SK-N-SH treated with all-trans-retinoic acid at 6 μM for 48 hours (cell line): Measurements from ENCODE around the gene SDK1.

ENCODE experiments used
- ATAC-seq: fragments of 200-7000 bp; cut with Tn5 transposase; 3 replicates; pipeline ENCODE4 v1.9.1; 2020; ENCODE audit warnings: mild to moderate bottlenecking, moderate library complexity
- ARNTL ChIP-seq: fragments of 450-650 bp; formaldehyde crosslinking; IDR thresholded peaks from 2 replicates; pipeline ENCODE4 v1.5.0; 2020; ENCODE audit warnings: low read depth, mild to moderate bottlenecking, moderate library complexity, borderline replicate concordance
- BACH2 ChIP-seq: fragments of 250-450 bp; sonication (Bioruptor Pico); IDR thresholded peaks from 2 replicates; pipeline ENCODE4 v1.9.0; 2021; ENCODE audit warnings: mild to moderate bottlenecking, borderline replicate concordance
- CSDC2 ChIP-seq: fragments of 250-450 bp; sonication (Bioruptor Pico); IDR thresholded peaks from 2 replicates; pipeline ENCODE4 v1.5.0; 2020; ENCODE audit warnings: mild to moderate bottlenecking, moderate library complexity
- ESRRG ChIP-seq: fragments of 250-450 bp; sonication (Bioruptor Pico); IDR thresholded peaks from 2 replicates; pipeline ENCODE4 v1.6.1; 2021; ENCODE audit warnings: mild to moderate bottlenecking
- GLIS3 ChIP-seq: fragments of 250-450 bp; sonication (Bioruptor Pico); IDR thresholded peaks from 2 replicates; pipeline ENCODE4 v1.5.0; 2020; ENCODE audit warnings: mild to moderate bottlenecking, moderate library complexity
- ISL1 ChIP-seq: fragments of 250-450 bp; sonication (Bioruptor Pico); IDR thresholded peaks from 2 replicates; pipeline ENCODE4 v2.1.2; 2022; ENCODE audit warnings: mild to moderate bottlenecking, moderate library complexity
- OSR1 ChIP-seq: fragments of 250-450 bp; sonication (Bioruptor Pico); IDR thresholded peaks from 2 replicates; pipeline ENCODE4 v1.8.0; 2022; ENCODE audit warnings: moderate library complexity, mild to moderate bottlenecking, inconsistent platforms
- POU6F1 ChIP-seq: fragments of 250-450 bp; sonication (Bioruptor Pico); IDR thresholded peaks from 2 replicates; pipeline ENCODE4 v1.8.0; 2021; ENCODE audit warnings: low read depth, mild to moderate bottlenecking, moderate library complexity, borderline replicate concordance
- PPARA ChIP-seq: fragments of 250-450 bp; sonication (Bioruptor Pico); IDR thresholded peaks from 2 replicates; pipeline ENCODE4 v1.5.0; 2020; ENCODE audit warnings: mild to moderate bottlenecking, borderline replicate concordance
- SNAI2 ChIP-seq: fragments of 250-450 bp; sonication (Bioruptor Pico); IDR thresholded peaks from 2 replicates; pipeline ENCODE4 v1.5.0; 2020; ENCODE audit warnings: mild to moderate bottlenecking, moderate library complexity
- TCF4 ChIP-seq: fragments of 250-450 bp; sonication (Bioruptor Pico); IDR thresholded peaks from 2 replicates; pipeline ENCODE4 v1.8.0; 2021; ENCODE audit warnings: mild to moderate bottlenecking, moderate library complexity, borderline replicate concordance
- TOX ChIP-seq: fragments of 250-450 bp; sonication (Bioruptor Pico); IDR thresholded peaks from 2 replicates; pipeline ENCODE4 v1.8.0; 2021; ENCODE audit warnings: mild to moderate bottlenecking, moderate library complexity, borderline replicate concordance
- ZFP3 ChIP-seq: fragments of 250-450 bp; sonication (Bioruptor Pico); IDR thresholded peaks from 2 replicates; pipeline ENCODE4 v1.5.0; 2020; ENCODE audit warnings: mild to moderate bottlenecking, moderate library complexity
- ZNF565 ChIP-seq: fragments of 450-650 bp; formaldehyde crosslinking; conservative IDR thresholded peaks from 2 replicates; pipeline ENCODE4 v1.5.0; 2020; ENCODE audit warnings: low read depth, mild to moderate bottlenecking, moderate library complexity
- ZNF70 ChIP-seq: fragments of 450-650 bp; formaldehyde crosslinking; IDR thresholded peaks from 2 replicates; pipeline ENCODE4 v1.5.0; 2020; ENCODE audit warnings: mild to moderate bottlenecking, moderate library complexity
- ZNF8 ChIP-seq: fragments of 450-650 bp; formaldehyde crosslinking; IDR thresholded peaks from 2 replicates; pipeline ENCODE4 v1.5.0; 2020; ENCODE audit warnings: mild to moderate bottlenecking, moderate library complexity
- TF ChIP-seq, protein P1 (sequence below): fragments of 250-450 bp; sonication (Bioruptor Pico); IDR thresholded peaks from 2 replicates; pipeline ENCODE4 v1.5.1; 2021; ENCODE audit warnings: mild to moderate bottlenecking, moderate library complexity
- TF ChIP-seq, protein P2 (sequence below): fragments of 250-450 bp; sonication (Bioruptor Pico); IDR thresholded peaks from 2 replicates; pipeline ENCODE4 v1.5.0; 2020; ENCODE audit warnings: mild to moderate bottlenecking, moderate library complexity

The SDK1 gene

GRCh38 chr7:4030346-4030950 is 729.4 kb downstream of the SDK1 start:
- TF ChIP-seq CSDC2 (CRISPR knock-in tag) (no peak), ISL1 (CRISPR knock-in tag) (no peak), TCF4 (CRISPR knock-in tag) (no peak), ZNF70 (CRISPR knock-in tag) (no peak), ESRRG (CRISPR knock-in tag) (no peak), SNAI2 (CRISPR knock-in tag) (no peak)
- TF ChIP-seq, protein P1, sequence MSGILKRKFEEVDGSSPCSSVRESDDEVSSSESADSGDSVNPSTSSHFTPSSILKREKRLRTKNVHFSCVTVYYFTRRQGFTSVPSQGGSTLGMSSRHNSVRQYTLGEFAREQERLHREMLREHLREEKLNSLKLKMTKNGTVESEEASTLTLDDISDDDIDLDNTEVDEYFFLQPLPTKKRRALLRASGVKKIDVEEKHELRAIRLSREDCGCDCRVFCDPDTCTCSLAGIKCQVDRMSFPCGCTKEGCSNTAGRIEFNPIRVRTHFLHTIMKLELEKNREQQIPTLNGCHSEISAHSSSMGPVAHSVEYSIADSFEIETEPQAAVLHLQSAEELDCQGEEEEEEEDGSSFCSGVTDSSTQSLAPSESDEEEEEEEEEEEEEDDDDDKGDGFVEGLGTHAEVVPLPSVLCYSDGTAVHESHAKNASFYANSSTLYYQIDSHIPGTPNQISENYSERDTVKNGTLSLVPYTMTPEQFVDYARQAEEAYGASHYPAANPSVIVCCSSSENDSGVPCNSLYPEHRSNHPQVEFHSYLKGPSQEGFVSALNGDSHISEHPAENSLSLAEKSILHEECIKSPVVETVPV (CRISPR knock-in tag): no peak
- TF ChIP-seq, protein P2, sequence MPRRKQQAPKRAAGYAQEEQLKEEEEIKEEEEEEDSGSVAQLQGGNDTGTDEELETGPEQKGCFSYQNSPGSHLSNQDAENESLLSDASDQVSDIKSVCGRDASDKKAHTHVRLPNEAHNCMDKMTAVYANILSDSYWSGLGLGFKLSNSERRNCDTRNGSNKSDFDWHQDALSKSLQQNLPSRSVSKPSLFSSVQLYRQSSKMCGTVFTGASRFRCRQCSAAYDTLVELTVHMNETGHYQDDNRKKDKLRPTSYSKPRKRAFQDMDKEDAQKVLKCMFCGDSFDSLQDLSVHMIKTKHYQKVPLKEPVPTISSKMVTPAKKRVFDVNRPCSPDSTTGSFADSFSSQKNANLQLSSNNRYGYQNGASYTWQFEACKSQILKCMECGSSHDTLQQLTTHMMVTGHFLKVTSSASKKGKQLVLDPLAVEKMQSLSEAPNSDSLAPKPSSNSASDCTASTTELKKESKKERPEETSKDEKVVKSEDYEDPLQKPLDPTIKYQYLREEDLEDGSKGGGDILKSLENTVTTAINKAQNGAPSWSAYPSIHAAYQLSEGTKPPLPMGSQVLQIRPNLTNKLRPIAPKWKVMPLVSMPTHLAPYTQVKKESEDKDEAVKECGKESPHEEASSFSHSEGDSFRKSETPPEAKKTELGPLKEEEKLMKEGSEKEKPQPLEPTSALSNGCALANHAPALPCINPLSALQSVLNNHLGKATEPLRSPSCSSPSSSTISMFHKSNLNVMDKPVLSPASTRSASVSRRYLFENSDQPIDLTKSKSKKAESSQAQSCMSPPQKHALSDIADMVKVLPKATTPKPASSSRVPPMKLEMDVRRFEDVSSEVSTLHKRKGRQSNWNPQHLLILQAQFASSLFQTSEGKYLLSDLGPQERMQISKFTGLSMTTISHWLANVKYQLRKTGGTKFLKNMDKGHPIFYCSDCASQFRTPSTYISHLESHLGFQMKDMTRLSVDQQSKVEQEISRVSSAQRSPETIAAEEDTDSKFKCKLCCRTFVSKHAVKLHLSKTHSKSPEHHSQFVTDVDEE (CRISPR knock-in tag): no peak
- TF ChIP-seq, all 23 proteins: peak for 0
- no peak for ATAC-seq

DNA sequence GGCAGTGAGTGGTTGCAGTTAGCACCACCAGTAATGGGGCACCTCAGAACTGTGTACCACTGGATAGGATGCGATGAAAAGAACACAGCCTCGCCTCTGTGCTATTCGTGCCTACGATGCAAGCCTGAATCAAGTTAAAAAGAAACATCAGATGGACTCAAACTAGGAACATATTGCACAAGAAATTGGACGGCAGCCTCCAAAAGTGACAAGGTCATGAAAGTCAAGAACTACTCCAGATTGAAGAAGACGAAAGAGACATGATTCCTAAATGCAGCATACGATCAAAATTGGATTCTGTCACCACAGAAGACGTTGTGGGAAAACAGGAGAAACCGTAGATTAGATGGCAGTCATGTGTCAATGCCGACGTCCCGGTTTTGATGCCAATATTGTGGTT is 732.9 kb downstream of the SDK1 start:
- TF ChIP-seq, protein P2 (CRISPR knock-in tag): no peak
- TF ChIP-seq CSDC2 (CRISPR knock-in tag) (no peak), OSR1 (CRISPR knock-in tag) (no peak), BACH2 (CRISPR knock-in tag) (no peak), PPARA (CRISPR knock-in tag) (no peak)
- TF ChIP-seq, protein P1 (CRISPR knock-in tag): no peak
- no peak for ATAC-seq

- no peak for ATAC-seq
- no peak for TF ChIP-seq CSDC2 (CRISPR knock-in tag)
Observed at GRCh38 chr7:4037308-4037707, 736.3 kb downstream of the SDK1 start.

GRCh38 chr7:4037877-4038276 is 736.8 kb downstream of the SDK1 start:
- no peak for ATAC-seq
- TF ChIP-seq ZNF565 (no peak), PPARA (CRISPR knock-in tag) (no peak), ZNF8 (no peak), ZFP3 (CRISPR knock-in tag) (no peak), CSDC2 (CRISPR knock-in tag) (no peak), POU6F1 (CRISPR knock-in tag) (no peak), TOX (CRISPR knock-in tag) (no peak), TCF4 (CRISPR knock-in tag) (no peak), ISL1 (CRISPR knock-in tag) (no peak), ZNF70 (CRISPR knock-in tag) (no peak), GLIS3 (CRISPR knock-in tag) (no peak), ARNTL (CRISPR knock-in tag) (no peak), BACH2 (CRISPR knock-in tag) (no peak)
- TF ChIP-seq, protein P2 (CRISPR knock-in tag): no peak
- TF ChIP-seq, protein P1 (CRISPR knock-in tag): no peak
